Measurements from ENCODE around the gene POMT1. TPM values are rescaled to one million over a fixed set of nuclear protein-coding genes. Genes with fewer than 3 reads are reported as not detected.

Gene POMT1
- total RNA-seq, 1 donor from 2014 or later: 29.8 TPM

GRCh38 chr9:131521203-131521602 lies 18.5 kb downstream of the POMT1 start:
- Mint-ChIP-seq H3K4me3 (no peak overlapping the region), H3K27me3 (no peaks in the 10 kb centered on the region), H3K27ac (no peak overlapping the region), H3K4me1 (no peaks in the 10 kb centered on the region), H3K36me3 (ENCODE audit: low read depth) (peaks cover 79% of the 10 kb centered on the region), H3K9me3 (no peaks in the 10 kb centered on the region)
- no peak for ATAC-seq (ENCODE audit: low read depth)
- POLR2A ChIA-PET: no interaction called here
- DNase-seq: no peak
- intact Hi-C loops (cut with micrococcal nuclease): no loop called here
- TF ChIP-seq, protein P1, sequence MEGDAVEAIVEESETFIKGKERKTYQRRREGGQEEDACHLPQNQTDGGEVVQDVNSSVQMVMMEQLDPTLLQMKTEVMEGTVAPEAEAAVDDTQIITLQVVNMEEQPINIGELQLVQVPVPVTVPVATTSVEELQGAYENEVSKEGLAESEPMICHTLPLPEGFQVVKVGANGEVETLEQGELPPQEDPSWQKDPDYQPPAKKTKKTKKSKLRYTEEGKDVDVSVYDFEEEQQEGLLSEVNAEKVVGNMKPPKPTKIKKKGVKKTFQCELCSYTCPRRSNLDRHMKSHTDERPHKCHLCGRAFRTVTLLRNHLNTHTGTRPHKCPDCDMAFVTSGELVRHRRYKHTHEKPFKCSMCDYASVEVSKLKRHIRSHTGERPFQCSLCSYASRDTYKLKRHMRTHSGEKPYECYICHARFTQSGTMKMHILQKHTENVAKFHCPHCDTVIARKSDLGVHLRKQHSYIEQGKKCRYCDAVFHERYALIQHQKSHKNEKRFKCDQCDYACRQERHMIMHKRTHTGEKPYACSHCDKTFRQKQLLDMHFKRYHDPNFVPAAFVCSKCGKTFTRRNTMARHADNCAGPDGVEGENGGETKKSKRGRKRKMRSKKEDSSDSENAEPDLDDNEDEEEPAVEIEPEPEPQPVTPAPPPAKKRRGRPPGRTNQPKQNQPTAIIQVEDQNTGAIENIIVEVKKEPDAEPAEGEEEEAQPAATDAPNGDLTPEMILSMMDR (IDR thresholded peaks at IDR 0.05): no peak
- CTCF ChIA-PET: no interaction called here

DNA sequence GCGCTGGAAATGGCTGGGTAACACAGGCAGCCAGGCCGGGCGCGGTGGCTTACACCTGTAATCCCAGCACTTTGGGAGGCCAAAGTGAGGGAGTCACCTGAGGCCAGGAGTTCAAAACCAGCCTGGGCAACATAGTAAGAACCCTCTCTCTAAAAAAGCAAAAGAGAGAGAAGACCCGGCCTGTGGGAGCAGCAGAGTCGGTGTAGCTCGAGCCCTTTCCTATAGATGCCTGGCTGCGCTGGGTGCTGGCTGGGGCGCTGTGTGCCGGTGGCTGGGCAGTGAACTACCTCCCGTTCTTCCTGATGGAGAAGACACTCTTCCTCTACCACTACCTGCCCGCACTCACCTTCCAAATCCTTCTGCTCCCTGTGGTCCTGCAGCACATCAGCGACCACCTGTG lies 19.1 kb downstream of the POMT1 start:
- intact Hi-C loops (cut with micrococcal nuclease): no loop called here
- no peaks in the 10 kb centered on the region for H3K4me1 Mint-ChIP-seq
- DNase-seq (no peak), ATAC-seq (ENCODE audit: low read depth) (no peak)
- POLR2A ChIA-PET: no interaction called here
- no peaks in the 10 kb centered on the region for H3K9me3 Mint-ChIP-seq
- no peaks in the 10 kb centered on the region for H3K27me3 Mint-ChIP-seq
- H3K27ac Mint-ChIP-seq: no peak overlapping the region
- no peak overlapping the region for H3K4me3 Mint-ChIP-seq
- CTCF ChIA-PET: no interaction called here
- H3K36me3 Mint-ChIP-seq (ENCODE audit: low read depth): peaks cover 85% of the 10 kb centered on the region
- TF ChIP-seq, protein P1 (IDR thresholded peaks at IDR 0.05): no peak

- Mint-ChIP-seq H3K9me3 (no peaks in the 10 kb centered on the region), H3K4me3 (no peak overlapping the region), H3K27me3 (no peaks in the 10 kb centered on the region), H3K4me1 (no peaks in the 10 kb centered on the region), H3K36me3 (ENCODE audit: low read depth) (peaks cover 88% of the 10 kb centered on the region), H3K27ac (no peak overlapping the region)
- TF ChIP-seq, protein P1 (IDR thresholded peaks at IDR 0.05): no peak
- ATAC-seq (ENCODE audit: low read depth) (no peak), DNase-seq (no peak)
- ChIA-PET CTCF (no interaction called here), POLR2A (interaction anchor here (0.6 kb wide), 1 partner anchor 396 kb away, joined by 4 read pairs; no protein-coding TSS in a partner anchor)
- intact Hi-C loops (cut with micrococcal nuclease): no loop called here
Measured at GRCh38 chr9:131522257-131523085, 19.8 kb downstream of the POMT1 start.

DNA sequence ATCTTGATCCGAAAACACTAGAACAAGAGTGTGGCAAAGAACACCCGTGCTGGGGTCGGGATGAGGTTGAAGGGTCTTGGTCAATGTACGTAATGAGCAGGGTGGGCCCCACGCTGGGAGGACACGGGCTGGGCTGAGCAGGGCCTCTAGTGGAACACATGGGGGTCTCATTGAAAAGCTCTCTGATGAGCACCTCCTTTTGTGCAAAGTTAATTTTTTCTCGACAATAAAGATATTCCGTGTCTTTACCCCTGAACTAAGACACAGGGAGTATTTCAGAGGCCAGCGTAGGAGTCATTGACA lies 20.3 kb downstream of the POMT1 start:
- intact Hi-C loops (cut with micrococcal nuclease): no loop called here
- TF ChIP-seq, protein P1 (IDR thresholded peaks at IDR 0.05): no peak
- H3K4me1 Mint-ChIP-seq: no peaks in the 10 kb centered on the region
- POLR2A ChIA-PET: interaction anchor here (0.6 kb wide), 1 partner anchor 396 kb away, joined by 4 read pairs; no protein-coding TSS in a partner anchor
- no peaks in the 10 kb centered on the region for H3K9me3 Mint-ChIP-seq
- DNase-seq (no peak), ATAC-seq (ENCODE audit: low read depth) (no peak)
- H3K36me3 Mint-ChIP-seq (ENCODE audit: low read depth): peaks cover 85% of the 10 kb centered on the region
- H3K4me3 Mint-ChIP-seq: no peak overlapping the region
- CTCF ChIA-PET: no interaction called here
- H3K27me3 Mint-ChIP-seq: no peaks in the 10 kb centered on the region
- no peak overlapping the region for H3K27ac Mint-ChIP-seq

GRCh38 chr9:131523451-131524435 lies 21.0 kb downstream of the POMT1 start:
- ChIA-PET POLR2A (no interaction called here), CTCF (no interaction called here)
- H3K4me1 Mint-ChIP-seq: no peaks in the 10 kb centered on the region
- no peaks in the 10 kb centered on the region for H3K9me3 Mint-ChIP-seq
- no peak overlapping the region for H3K27ac Mint-ChIP-seq
- no peak overlapping the region for H3K4me3 Mint-ChIP-seq
- intact Hi-C loops (cut with micrococcal nuclease): no loop called here
- TF ChIP-seq, protein P1 (IDR thresholded peaks at IDR 0.05): no peak
- peaks cover 85% of the 10 kb centered on the region for H3K36me3 Mint-ChIP-seq (ENCODE audit: low read depth)
- no peak for DNase-seq
- H3K27me3 Mint-ChIP-seq: no peaks in the 10 kb centered on the region
- ATAC-seq (ENCODE audit: low read depth): no peak

Measured in activated B cell treated with CpG ODN at 0.5 μM for 24 hours (primary cell).